ENCODE measurements around the gene FREM1. TPM values are rescaled to one million over a fixed set of nuclear protein-coding genes. Genes with fewer than 3 reads are reported as not detected.

FREM1 gene
- total and polyA plus RNA-seq, 2 experiments from 2014 or later: 0.78 to 3.1 TPM

DNA sequence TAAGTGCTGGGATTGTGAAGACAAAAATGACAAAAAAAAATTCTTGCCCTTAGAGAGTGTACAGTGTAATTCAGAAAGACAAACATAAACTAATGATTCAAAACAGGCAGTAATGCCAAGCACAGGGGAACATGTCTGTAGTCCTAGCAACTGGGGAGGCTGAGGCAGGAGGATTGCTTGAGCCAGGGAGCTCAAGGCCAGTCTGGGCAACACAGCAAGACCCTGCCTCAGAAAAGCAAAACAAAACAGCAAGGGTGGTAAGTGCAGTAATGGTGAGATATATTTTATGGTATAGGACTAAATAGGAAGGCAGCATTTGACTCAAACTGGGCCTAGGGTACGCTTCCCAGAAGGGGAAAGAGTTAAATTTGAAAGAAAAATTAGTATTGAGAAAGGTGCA lies 18.9 kb downstream of the FREM1 start:
- Mint-ChIP-seq H3K27me3 (ENCODE audit: insufficient read depth, low read depth, poor library complexity) (no peaks in the 10 kb centered on the region), H3K4me3 (no peak overlapping the region), H3K4me1 (peaks cover 27% of the 10 kb centered on the region), H3K27ac (no peak overlapping the region), H3K36me3 (ENCODE audit: low read depth) (peaks cover 20% of the 10 kb centered on the region; the same call in 2 of the 3 replicates), H3K9me3 (peaks cover 11% of the 10 kb centered on the region; the same call in 2 of the 3 replicates)
- Histone ChIP-seq H3K27ac (ENCODE audit: low read depth) (no peak overlapping the region), H3K79me2 (replicated peaks; ENCODE audit: insufficient read depth) (no peaks in the 10 kb centered on the region), H4K20me1 (replicated peaks; ENCODE audit: insufficient read depth) (no peaks in the 10 kb centered on the region), H3F3A (replicated peaks; ENCODE audit: low read depth) (no peaks in the 10 kb centered on the region), H3K4me1 (ENCODE audit: insufficient read depth) (peaks cover 21% of the 10 kb centered on the region), H3K4me2 (no peak overlapping the region), H3K9me2 (ENCODE audit: insufficient read depth) (no peaks in the 10 kb centered on the region), H3K27me3 (ENCODE audit: insufficient read depth) (no peaks in the 10 kb centered on the region), H2AFZ (no peak overlapping the region), H3K4me3 (no peak overlapping the region), H3K36me3 (ENCODE audit: insufficient read depth) (no peaks in the 10 kb centered on the region)
- TF ChIP-seq STAT1 (IDR thresholded peaks at IDR 0.05; ENCODE audit: unreplicated experiment): no peak
- TF ChIP-seq, protein P1, sequence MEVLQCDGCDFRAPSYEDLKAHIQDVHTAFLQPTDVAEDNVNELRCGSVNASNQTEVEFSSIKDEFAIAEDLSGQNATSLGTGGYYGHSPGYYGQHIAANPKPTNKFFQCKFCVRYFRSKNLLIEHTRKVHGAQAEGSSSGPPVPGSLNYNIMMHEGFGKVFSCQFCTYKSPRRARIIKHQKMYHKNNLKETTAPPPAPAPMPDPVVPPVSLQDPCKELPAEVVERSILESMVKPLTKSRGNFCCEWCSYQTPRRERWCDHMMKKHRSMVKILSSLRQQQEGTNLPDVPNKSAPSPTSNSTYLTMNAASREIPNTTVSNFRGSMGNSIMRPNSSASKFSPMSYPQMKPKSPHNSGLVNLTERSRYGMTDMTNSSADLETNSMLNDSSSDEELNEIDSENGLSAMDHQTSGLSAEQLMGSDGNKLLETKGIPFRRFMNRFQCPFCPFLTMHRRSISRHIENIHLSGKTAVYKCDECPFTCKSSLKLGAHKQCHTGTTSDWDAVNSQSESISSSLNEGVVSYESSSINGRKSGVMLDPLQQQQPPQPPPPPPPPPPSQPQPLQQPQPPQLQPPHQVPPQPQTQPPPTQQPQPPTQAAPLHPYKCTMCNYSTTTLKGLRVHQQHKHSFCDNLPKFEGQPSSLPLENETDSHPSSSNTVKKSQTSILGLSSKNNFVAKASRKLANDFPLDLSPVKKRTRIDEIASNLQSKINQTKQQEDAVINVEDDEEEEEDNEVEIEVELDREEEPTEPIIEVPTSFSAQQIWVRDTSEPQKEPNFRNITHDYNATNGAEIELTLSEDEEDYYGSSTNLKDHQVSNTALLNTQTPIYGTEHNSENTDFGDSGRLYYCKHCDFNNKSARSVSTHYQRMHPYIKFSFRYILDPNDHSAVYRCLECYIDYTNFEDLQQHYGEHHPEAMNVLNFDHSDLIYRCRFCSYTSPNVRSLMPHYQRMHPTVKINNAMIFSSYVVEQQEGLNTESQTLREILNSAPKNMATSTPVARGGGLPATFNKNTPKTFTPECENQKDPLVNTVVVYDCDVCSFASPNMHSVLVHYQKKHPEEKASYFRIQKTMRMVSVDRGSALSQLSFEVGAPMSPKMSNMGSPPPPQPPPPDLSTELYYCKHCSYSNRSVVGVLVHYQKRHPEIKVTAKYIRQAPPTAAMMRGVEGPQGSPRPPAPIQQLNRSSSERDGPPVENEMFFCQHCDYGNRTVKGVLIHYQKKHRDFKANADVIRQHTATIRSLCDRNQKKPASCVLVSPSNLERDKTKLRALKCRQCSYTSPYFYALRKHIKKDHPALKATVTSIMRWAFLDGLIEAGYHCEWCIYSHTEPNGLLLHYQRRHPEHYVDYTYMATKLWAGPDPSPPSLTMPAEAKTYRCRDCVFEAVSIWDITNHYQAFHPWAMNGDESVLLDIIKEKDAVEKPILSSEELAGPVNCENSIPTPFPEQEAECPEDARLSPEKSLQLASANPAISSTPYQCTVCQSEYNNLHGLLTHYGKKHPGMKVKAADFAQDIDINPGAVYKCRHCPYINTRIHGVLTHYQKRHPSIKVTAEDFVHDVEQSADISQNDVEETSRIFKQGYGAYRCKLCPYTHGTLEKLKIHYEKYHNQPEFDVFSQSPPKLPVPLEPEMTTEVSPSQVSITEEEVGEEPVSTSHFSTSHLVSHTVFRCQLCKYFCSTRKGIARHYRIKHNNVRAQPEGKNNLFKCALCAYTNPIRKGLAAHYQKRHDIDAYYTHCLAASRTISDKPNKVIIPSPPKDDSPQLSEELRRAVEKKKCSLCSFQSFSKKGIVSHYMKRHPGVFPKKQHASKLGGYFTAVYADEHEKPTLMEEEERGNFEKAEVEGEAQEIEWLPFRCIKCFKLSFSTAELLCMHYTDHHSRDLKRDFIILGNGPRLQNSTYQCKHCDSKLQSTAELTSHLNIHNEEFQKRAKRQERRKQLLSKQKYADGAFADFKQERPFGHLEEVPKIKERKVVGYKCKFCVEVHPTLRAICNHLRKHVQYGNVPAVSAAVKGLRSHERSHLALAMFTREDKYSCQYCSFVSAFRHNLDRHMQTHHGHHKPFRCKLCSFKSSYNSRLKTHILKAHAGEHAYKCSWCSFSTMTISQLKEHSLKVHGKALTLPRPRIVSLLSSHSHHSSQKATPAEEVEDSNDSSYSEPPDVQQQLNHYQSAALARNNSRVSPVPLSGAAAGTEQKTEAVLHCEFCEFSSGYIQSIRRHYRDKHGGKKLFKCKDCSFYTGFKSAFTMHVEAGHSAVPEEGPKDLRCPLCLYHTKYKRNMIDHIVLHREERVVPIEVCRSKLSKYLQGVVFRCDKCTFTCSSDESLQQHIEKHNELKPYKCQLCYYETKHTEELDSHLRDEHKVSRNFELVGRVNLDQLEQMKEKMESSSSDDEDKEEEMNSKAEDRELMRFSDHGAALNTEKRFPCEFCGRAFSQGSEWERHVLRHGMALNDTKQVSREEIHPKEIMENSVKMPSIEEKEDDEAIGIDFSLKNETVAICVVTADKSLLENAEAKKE (CRISPR knock-in tag; IDR thresholded peaks at IDR 0.05): no peak
- DNase-seq (ENCODE audit: low spot score) (no peak), ATAC-seq (no peak)

DNA sequence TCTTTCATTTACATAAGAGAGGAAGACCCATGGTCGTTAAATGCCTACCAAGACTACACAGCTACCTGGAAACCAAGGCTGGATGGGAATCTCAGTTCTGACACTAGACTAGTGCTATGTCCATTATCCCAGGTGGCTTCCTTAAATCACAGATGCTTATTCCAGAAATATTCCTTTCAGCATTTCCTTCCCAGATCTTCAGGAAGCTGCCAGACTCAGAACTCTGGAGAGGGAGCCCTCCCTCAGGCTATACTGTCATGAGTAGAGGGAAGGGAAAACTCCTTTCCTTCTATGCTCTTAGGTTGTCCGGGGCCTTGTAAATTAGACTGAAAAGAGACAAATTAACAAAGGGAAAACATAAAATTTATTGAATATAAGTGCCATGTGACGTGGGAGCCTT lies 20.8 kb downstream of the FREM1 start:
- H3K4me2 ChIP-seq: 0 out of 2 replicates have a peak overlapping the region, but pooled peaks have one; percentile 2
- H3K9me3 Mint-ChIP-seq: peaks cover 2% of the 10 kb centered on the region; the same call in 1 of the 3 replicates
- TF ChIP-seq, protein P2, sequence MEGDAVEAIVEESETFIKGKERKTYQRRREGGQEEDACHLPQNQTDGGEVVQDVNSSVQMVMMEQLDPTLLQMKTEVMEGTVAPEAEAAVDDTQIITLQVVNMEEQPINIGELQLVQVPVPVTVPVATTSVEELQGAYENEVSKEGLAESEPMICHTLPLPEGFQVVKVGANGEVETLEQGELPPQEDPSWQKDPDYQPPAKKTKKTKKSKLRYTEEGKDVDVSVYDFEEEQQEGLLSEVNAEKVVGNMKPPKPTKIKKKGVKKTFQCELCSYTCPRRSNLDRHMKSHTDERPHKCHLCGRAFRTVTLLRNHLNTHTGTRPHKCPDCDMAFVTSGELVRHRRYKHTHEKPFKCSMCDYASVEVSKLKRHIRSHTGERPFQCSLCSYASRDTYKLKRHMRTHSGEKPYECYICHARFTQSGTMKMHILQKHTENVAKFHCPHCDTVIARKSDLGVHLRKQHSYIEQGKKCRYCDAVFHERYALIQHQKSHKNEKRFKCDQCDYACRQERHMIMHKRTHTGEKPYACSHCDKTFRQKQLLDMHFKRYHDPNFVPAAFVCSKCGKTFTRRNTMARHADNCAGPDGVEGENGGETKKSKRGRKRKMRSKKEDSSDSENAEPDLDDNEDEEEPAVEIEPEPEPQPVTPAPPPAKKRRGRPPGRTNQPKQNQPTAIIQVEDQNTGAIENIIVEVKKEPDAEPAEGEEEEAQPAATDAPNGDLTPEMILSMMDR (conservative IDR thresholded peaks at IDR 0.05; ENCODE audit: low read depth in 2 of 2): no peak
- TF ChIP-seq, protein P3, sequence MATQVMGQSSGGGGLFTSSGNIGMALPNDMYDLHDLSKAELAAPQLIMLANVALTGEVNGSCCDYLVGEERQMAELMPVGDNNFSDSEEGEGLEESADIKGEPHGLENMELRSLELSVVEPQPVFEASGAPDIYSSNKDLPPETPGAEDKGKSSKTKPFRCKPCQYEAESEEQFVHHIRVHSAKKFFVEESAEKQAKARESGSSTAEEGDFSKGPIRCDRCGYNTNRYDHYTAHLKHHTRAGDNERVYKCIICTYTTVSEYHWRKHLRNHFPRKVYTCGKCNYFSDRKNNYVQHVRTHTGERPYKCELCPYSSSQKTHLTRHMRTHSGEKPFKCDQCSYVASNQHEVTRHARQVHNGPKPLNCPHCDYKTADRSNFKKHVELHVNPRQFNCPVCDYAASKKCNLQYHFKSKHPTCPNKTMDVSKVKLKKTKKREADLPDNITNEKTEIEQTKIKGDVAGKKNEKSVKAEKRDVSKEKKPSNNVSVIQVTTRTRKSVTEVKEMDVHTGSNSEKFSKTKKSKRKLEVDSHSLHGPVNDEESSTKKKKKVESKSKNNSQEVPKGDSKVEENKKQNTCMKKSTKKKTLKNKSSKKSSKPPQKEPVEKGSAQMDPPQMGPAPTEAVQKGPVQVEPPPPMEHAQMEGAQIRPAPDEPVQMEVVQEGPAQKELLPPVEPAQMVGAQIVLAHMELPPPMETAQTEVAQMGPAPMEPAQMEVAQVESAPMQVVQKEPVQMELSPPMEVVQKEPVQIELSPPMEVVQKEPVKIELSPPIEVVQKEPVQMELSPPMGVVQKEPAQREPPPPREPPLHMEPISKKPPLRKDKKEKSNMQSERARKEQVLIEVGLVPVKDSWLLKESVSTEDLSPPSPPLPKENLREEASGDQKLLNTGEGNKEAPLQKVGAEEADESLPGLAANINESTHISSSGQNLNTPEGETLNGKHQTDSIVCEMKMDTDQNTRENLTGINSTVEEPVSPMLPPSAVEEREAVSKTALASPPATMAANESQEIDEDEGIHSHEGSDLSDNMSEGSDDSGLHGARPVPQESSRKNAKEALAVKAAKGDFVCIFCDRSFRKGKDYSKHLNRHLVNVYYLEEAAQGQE (IDR thresholded peaks at IDR 0.05; ENCODE audit: unreplicated experiment): no peak
- TF ChIP-seq EZH2phosphoT487 (IDR thresholded peaks at IDR 0.05; ENCODE audit: unreplicated experiment) (no peak), ZNF331 (CRISPR knock-in tag; IDR thresholded peaks at IDR 0.05; ENCODE audit: low read depth) (no peak), EZH2 (IDR thresholded peaks at IDR 0.05; ENCODE audit: low read depth, unreplicated experiment) (no peak), CREB1 (CRISPR knock-in tag; IDR thresholded peaks at IDR 0.05; ENCODE audit: low read depth) (no peak), STAT1 (IDR thresholded peaks at IDR 0.05; ENCODE audit: unreplicated experiment) (no peak)
- TF ChIP-seq, protein P4, sequence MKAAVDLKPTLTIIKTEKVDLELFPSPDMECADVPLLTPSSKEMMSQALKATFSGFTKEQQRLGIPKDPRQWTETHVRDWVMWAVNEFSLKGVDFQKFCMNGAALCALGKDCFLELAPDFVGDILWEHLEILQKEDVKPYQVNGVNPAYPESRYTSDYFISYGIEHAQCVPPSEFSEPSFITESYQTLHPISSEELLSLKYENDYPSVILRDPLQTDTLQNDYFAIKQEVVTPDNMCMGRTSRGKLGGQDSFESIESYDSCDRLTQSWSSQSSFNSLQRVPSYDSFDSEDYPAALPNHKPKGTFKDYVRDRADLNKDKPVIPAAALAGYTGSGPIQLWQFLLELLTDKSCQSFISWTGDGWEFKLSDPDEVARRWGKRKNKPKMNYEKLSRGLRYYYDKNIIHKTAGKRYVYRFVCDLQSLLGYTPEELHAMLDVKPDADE (IDR thresholded peaks at IDR 0.05): no peak

More for the DNA sequence above, 20.8 kb downstream of the FREM1 start:
- H3K9me2 ChIP-seq (ENCODE audit: insufficient read depth): no peaks in the 10 kb centered on the region
- Mint-ChIP-seq H3K27me3 (ENCODE audit: insufficient read depth, low read depth, poor library complexity) (no peaks in the 10 kb centered on the region), H3K27ac (peak overlapping the region; percentile 22; the same call in 1 of the 2 replicates), H3K4me3 (no peak overlapping the region), H3K36me3 (ENCODE audit: low read depth) (peaks cover 8% of the 10 kb centered on the region; the same call in 2 of the 3 replicates), H3K4me1 (peaks cover 20% of the 10 kb centered on the region)
- H3K36me3 ChIP-seq (ENCODE audit: insufficient read depth): no peaks in the 10 kb centered on the region
- H3K79me2 ChIP-seq (replicated peaks; ENCODE audit: insufficient read depth): no peaks in the 10 kb centered on the region
- H3F3A ChIP-seq (replicated peaks; ENCODE audit: low read depth): no peaks in the 10 kb centered on the region
- peak; percentile 34 for DNase-seq (ENCODE audit: low spot score)
- H3K27me3 ChIP-seq (ENCODE audit: insufficient read depth): no peaks in the 10 kb centered on the region
- H4K20me1 ChIP-seq (replicated peaks; ENCODE audit: insufficient read depth): no peaks in the 10 kb centered on the region
- H3K27ac ChIP-seq (ENCODE audit: low read depth): no peak overlapping the region
- no peak overlapping the region for H3K4me3 ChIP-seq
- no peak overlapping the region for H2AFZ ChIP-seq
- peak; percentile 47; the same call in 2 of the 3 replicates for ATAC-seq
- H3K4me1 ChIP-seq (ENCODE audit: insufficient read depth): peaks cover 19% of the 10 kb centered on the region
